Measurements from ENCODE around the gene CSPG5. TPM values are rescaled to one million over a fixed set of nuclear protein-coding genes. Genes with fewer than 3 reads are reported as not detected.

Gene CSPG5
- polyA plus RNA-seq, 1 experiment = not detected

- CTCF ChIA-PET = no interaction called here
- H3K27me3 ChIP-seq (ENCODE audit: control insufficient read depth, insufficient read depth, low read length) = no peaks in the 10 kb centered on the region
- TF ChIP-seq CTCF (IDR thresholded peaks at IDR 0.05; ENCODE audit: low read depth, low read length) = no peak
- H3K4me3 ChIP-seq (ENCODE audit: low read depth, low read length) = no peak overlapping the region
- DNase-seq (ENCODE audit: low read depth, low spot score) = no peak
- H3K27ac ChIP-seq (ENCODE audit: low read depth, low read length) = no peak overlapping the region
- POLR2A ChIA-PET = interaction anchor here (0.6 kb wide), 1 partner anchor 175 kb away, joined by 4 read pairs; no protein-coding TSS in a partner anchor
- H3K9me3 ChIP-seq (ENCODE audit: control insufficient read depth, insufficient read depth, low read length) = no peaks in the 10 kb centered on the region
Observed at GRCh38 chr3:47614788-47615187, 36.1 kb upstream of the CSPG5 start.

- ChIA-PET POLR2A (no interaction called here), CTCF (interaction anchor here (0.6 to 0.7 kb wide), 2 partner anchors 140 to 1325 kb away, joined by 4 to 5 read pairs; no protein-coding TSS in a partner anchor)
- Histone ChIP-seq H3K27ac (ENCODE audit: low read depth, low read length) (no peak overlapping the region), H3K27me3 (ENCODE audit: control insufficient read depth, insufficient read depth, low read length) (no peaks in the 10 kb centered on the region), H3K9me3 (ENCODE audit: control insufficient read depth, insufficient read depth, low read length) (no peaks in the 10 kb centered on the region), H3K4me3 (ENCODE audit: low read depth, low read length) (no peak overlapping the region)
- no peak for TF ChIP-seq CTCF (IDR thresholded peaks at IDR 0.05; ENCODE audit: low read depth, low read length)
- no peak for DNase-seq (ENCODE audit: low read depth, low spot score)
Observed at GRCh38 chr3:47613722-47614121, 35.1 kb upstream of the CSPG5 start.

DNA sequence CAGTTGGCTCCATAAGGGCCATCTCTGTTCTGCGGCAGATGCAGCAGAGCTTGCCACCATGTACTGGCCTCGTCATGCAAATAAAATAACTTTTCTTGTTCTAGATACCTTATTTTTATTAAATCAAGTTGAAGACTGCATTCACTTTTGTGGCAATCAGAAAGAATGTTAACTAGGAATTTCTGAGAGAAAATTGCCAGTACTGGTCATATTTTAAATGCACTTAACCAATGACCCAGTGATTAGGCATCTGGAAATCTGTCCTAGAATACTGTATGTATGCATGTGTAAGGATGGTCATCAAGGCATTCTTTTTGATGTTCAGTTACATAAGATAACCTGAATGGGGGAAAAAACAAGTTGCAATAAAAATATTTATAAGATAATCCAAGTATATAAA, 34.2 kb upstream of the CSPG5 start:
- Histone ChIP-seq H3K27ac (ENCODE audit: low read depth, low read length) (no peak overlapping the region), H3K4me3 (ENCODE audit: low read depth, low read length) (no peak overlapping the region), H3K9me3 (ENCODE audit: control insufficient read depth, insufficient read depth, low read length) (no peaks in the 10 kb centered on the region), H3K27me3 (ENCODE audit: control insufficient read depth, insufficient read depth, low read length) (no peaks in the 10 kb centered on the region)
- POLR2A ChIA-PET = interaction anchor here (0.5 kb wide), 1 partner anchor 1307 kb away, joined by 3 read pairs; no protein-coding TSS in a partner anchor
- DNase-seq (ENCODE audit: low read depth, low spot score) = no peak
- CTCF ChIA-PET = interaction anchor here (1.1 to 1.3 kb wide), 2 partner anchors 83 to 87 kb away, joined by 3 to 4 read pairs; no protein-coding TSS in a partner anchor
- TF ChIP-seq CTCF (IDR thresholded peaks at IDR 0.05; ENCODE audit: low read depth, low read length) = no peak

DNA sequence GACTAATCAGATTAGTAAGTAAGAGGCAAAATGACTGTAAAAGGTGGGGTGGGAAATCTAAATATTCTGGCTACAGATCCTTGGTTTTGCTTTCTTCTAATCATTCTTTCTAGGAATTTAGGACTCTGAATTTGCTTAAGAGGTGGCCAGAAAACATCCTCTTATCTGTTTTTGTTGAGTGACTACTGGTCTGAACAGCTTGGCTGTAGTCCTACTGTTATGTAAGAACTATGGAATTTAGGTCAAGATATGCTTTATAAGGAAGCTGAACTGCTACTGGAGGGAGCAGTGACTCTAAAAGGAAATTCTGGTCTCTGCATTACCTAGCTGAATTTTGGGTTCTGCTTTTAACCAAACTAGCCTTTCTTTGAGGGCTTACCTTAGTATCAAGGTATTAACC, 33.5 kb upstream of the CSPG5 start:
- CTCF ChIA-PET = interaction anchor here (1.1 to 1.3 kb wide), 2 partner anchors 84 to 86 kb away, joined by 3 to 4 read pairs; no protein-coding TSS in a partner anchor
- Histone ChIP-seq H3K9me3 (ENCODE audit: control insufficient read depth, insufficient read depth, low read length) (no peaks in the 10 kb centered on the region), H3K27ac (ENCODE audit: low read depth, low read length) (no peak overlapping the region), H3K27me3 (ENCODE audit: control insufficient read depth, insufficient read depth, low read length) (no peaks in the 10 kb centered on the region), H3K4me3 (ENCODE audit: low read depth, low read length) (no peak overlapping the region)
- POLR2A ChIA-PET = no interaction called here
- DNase-seq (ENCODE audit: low read depth, low spot score) = peak; percentile 15
- TF ChIP-seq CTCF (IDR thresholded peaks at IDR 0.05; ENCODE audit: low read depth, low read length) = no peak

GRCh38 chr3:47611576-47611975, 32.9 kb upstream of the CSPG5 start:
- Histone ChIP-seq H3K27ac (ENCODE audit: low read depth, low read length) (no peak overlapping the region), H3K9me3 (ENCODE audit: control insufficient read depth, insufficient read depth, low read length) (no peaks in the 10 kb centered on the region), H3K4me3 (ENCODE audit: low read depth, low read length) (no peak overlapping the region), H3K27me3 (ENCODE audit: control insufficient read depth, insufficient read depth, low read length) (no peaks in the 10 kb centered on the region)
- CTCF ChIA-PET = interaction anchor here (0.9 kb wide), 1 partner anchor 89 kb away, joined by 3 read pairs; no protein-coding TSS in a partner anchor
- POLR2A ChIA-PET = no interaction called here
- DNase-seq (ENCODE audit: low read depth, low spot score) = no peak
- TF ChIP-seq CTCF (IDR thresholded peaks at IDR 0.05; ENCODE audit: low read depth, low read length) = no peak
